Measurements from ENCODE around the gene BEST3. TPM values are rescaled to one million over a fixed set of nuclear protein-coding genes. Genes with fewer than 3 reads are reported as not detected.

BEST3 gene
- total RNA-seq, 2 donors from 2014 or later, result not detected

- H3K9me3 Mint-ChIP-seq, result no peaks in the 10 kb centered on the region
- no peak overlapping the region for H3K27ac Mint-ChIP-seq
- ATAC-seq (replicated peaks in 1 of 2) (no peak), DNase-seq (no peak)
- H3K4me1 Mint-ChIP-seq (ENCODE audit: low read depth), result no peaks in the 10 kb centered on the region
- H3K27me3 Mint-ChIP-seq (ENCODE audit: low read depth), result peaks cover 13% of the 10 kb centered on the region
- H3K36me3 Mint-ChIP-seq (ENCODE audit: insufficient read depth in 2 of 2), result no peaks in the 10 kb centered on the region
- no peak overlapping the region for H3K4me3 Mint-ChIP-seq
Measured at GRCh38 chr12:69708649-69709048, 9.5 kb upstream of the BEST3 start.

- Mint-ChIP-seq H3K4me3 (no peak overlapping the region), H3K27ac (no peak overlapping the region), H3K9me3 (no peaks in the 10 kb centered on the region), H3K36me3 (ENCODE audit: insufficient read depth in 2 of 2) (no peaks in the 10 kb centered on the region), H3K4me1 (ENCODE audit: low read depth) (no peaks in the 10 kb centered on the region), H3K27me3 (ENCODE audit: low read depth) (peaks cover 13% of the 10 kb centered on the region)
- no peak for ATAC-seq (replicated peaks in 1 of 2)
- DNase-seq, result no peak
Measured at GRCh38 chr12:69704357-69704756, 5.3 kb upstream of the BEST3 start.

GRCh38 chr12:69703146-69703642 is 4.1 kb upstream of the BEST3 start:
- Mint-ChIP-seq H3K4me1 (ENCODE audit: low read depth) (no peaks in the 10 kb centered on the region), H3K27ac (no peak overlapping the region), H3K9me3 (no peaks in the 10 kb centered on the region), H3K36me3 (ENCODE audit: insufficient read depth in 2 of 2) (no peaks in the 10 kb centered on the region), H3K4me3 (no peak overlapping the region), H3K27me3 (ENCODE audit: low read depth) (peaks cover 13% of the 10 kb centered on the region)
- DNase-seq (no peak), ATAC-seq (replicated peaks in 1 of 2) (no peak)

- Mint-ChIP-seq H3K9me3 (no peaks in the 10 kb centered on the region), H3K36me3 (ENCODE audit: insufficient read depth in 2 of 2) (no peaks in the 10 kb centered on the region)
- no peak for ATAC-seq (replicated peaks in 1 of 2)
Measured at GRCh38 chr12:69701826-69702225, 2.7 kb upstream of the BEST3 start.

GRCh38 chr12:69698054-69698453 is 1.0 kb downstream of the BEST3 start:
- Mint-ChIP-seq H3K27me3 (ENCODE audit: low read depth) (peaks cover 8% of the 10 kb centered on the region), H3K27ac (no peak overlapping the region), H3K4me3 (no peak overlapping the region), H3K9me3 (no peaks in the 10 kb centered on the region), H3K36me3 (ENCODE audit: insufficient read depth in 2 of 2) (no peaks in the 10 kb centered on the region), H3K4me1 (ENCODE audit: low read depth) (no peaks in the 10 kb centered on the region)
- DNase-seq (no peak), ATAC-seq (replicated peaks in 1 of 2) (no peak)

More at GRCh38 chr12:69701826-69702225, 2.7 kb upstream of the BEST3 start:
- Mint-ChIP-seq H3K4me3 (no peak overlapping the region), H3K27ac (no peak overlapping the region), H3K27me3 (ENCODE audit: low read depth) (peaks cover 21% of the 10 kb centered on the region), H3K4me1 (ENCODE audit: low read depth) (no peaks in the 10 kb centered on the region)
- DNase-seq, result no peak

- H3K4me3 Mint-ChIP-seq, result no peak overlapping the region
- H3K27me3 Mint-ChIP-seq (ENCODE audit: low read depth), result peaks cover 13% of the 10 kb centered on the region
- ATAC-seq (replicated peaks in 1 of 2) (no peak), DNase-seq (no peak)
- H3K27ac Mint-ChIP-seq, result no peak overlapping the region
- no peaks in the 10 kb centered on the region for H3K36me3 Mint-ChIP-seq (ENCODE audit: insufficient read depth in 2 of 2)
- H3K4me1 Mint-ChIP-seq (ENCODE audit: low read depth), result peaks cover 7% of the 10 kb centered on the region
- H3K9me3 Mint-ChIP-seq, result no peaks in the 10 kb centered on the region
Measured at GRCh38 chr12:69694123-69694522, 5.0 kb downstream of the BEST3 start.

- H3K27ac Mint-ChIP-seq, result no peak overlapping the region
- peaks cover 13% of the 10 kb centered on the region for H3K27me3 Mint-ChIP-seq (ENCODE audit: low read depth)
- H3K4me3 Mint-ChIP-seq, result no peak overlapping the region
- H3K36me3 Mint-ChIP-seq (ENCODE audit: insufficient read depth in 2 of 2), result no peaks in the 10 kb centered on the region
- no peak for DNase-seq
- peaks cover 11% of the 10 kb centered on the region for H3K4me1 Mint-ChIP-seq (ENCODE audit: low read depth)
- ATAC-seq (replicated peaks in 1 of 2), result no peak
- no peaks in the 10 kb centered on the region for H3K9me3 Mint-ChIP-seq
Measured at GRCh38 chr12:69689638-69690037, 9.5 kb downstream of the BEST3 start.

- Mint-ChIP-seq H3K9me3 (no peaks in the 10 kb centered on the region), H3K27ac (no peak overlapping the region), H3K36me3 (ENCODE audit: insufficient read depth in 2 of 2) (no peaks in the 10 kb centered on the region), H3K4me1 (ENCODE audit: low read depth) (peaks cover 11% of the 10 kb centered on the region), H3K27me3 (ENCODE audit: low read depth) (peaks cover 22% of the 10 kb centered on the region), H3K4me3 (no peak overlapping the region)
- ATAC-seq (replicated peaks in 1 of 2), result peak; percentile 55 to 80
- DNase-seq, result peak; percentile 23 to 29
Measured at GRCh38 chr12:69688471-69689427, 10.4 kb downstream of the BEST3 start.

GRCh38 chr12:69688021-69688420 is 11.1 kb downstream of the BEST3 start:
- H3K27me3 Mint-ChIP-seq (ENCODE audit: low read depth), result peaks cover 25% of the 10 kb centered on the region
- no peaks in the 10 kb centered on the region for H3K36me3 Mint-ChIP-seq (ENCODE audit: insufficient read depth in 2 of 2)
- no peak overlapping the region for H3K4me3 Mint-ChIP-seq
- DNase-seq (no peak), ATAC-seq (replicated peaks in 1 of 2) (no peak)
- no peaks in the 10 kb centered on the region for H3K9me3 Mint-ChIP-seq
- no peak overlapping the region for H3K27ac Mint-ChIP-seq
- peaks cover 11% of the 10 kb centered on the region for H3K4me1 Mint-ChIP-seq (ENCODE audit: low read depth)

GRCh38 chr12:69687390-69687789 is 11.7 kb downstream of the BEST3 start:
- DNase-seq, result no peak
- no peak for ATAC-seq (replicated peaks in 1 of 2)
- Mint-ChIP-seq H3K27me3 (ENCODE audit: low read depth) (peaks cover 25% of the 10 kb centered on the region), H3K4me1 (ENCODE audit: low read depth) (peaks cover 11% of the 10 kb centered on the region), H3K4me3 (no peak overlapping the region), H3K36me3 (ENCODE audit: insufficient read depth in 2 of 2) (no peaks in the 10 kb centered on the region), H3K9me3 (no peaks in the 10 kb centered on the region), H3K27ac (no peak overlapping the region)

GRCh38 chr12:69686731-69687130 is 12.4 kb downstream of the BEST3 start:
- Mint-ChIP-seq H3K36me3 (ENCODE audit: insufficient read depth in 2 of 2) (no peaks in the 10 kb centered on the region), H3K9me3 (no peaks in the 10 kb centered on the region), H3K4me1 (ENCODE audit: low read depth) (peaks cover 11% of the 10 kb centered on the region), H3K4me3 (no peak overlapping the region), H3K27me3 (ENCODE audit: low read depth) (peaks cover 20% of the 10 kb centered on the region), H3K27ac (no peak overlapping the region)
- ATAC-seq (replicated peaks in 1 of 2) (no peak), DNase-seq (no peak)

- Mint-ChIP-seq H3K27ac (no peak overlapping the region), H3K4me1 (ENCODE audit: low read depth) (peaks cover 11% of the 10 kb centered on the region), H3K36me3 (ENCODE audit: insufficient read depth in 2 of 2) (no peaks in the 10 kb centered on the region), H3K4me3 (no peak overlapping the region), H3K9me3 (no peaks in the 10 kb centered on the region), H3K27me3 (ENCODE audit: low read depth) (peaks cover 20% of the 10 kb centered on the region)
- no peak for DNase-seq
- peak; percentile 57 to 69 for ATAC-seq (replicated peaks in 1 of 2)
Measured at GRCh38 chr12:69685810-69686209, 13.3 kb downstream of the BEST3 start.

GRCh38 chr12:69684466-69684865 is 14.6 kb downstream of the BEST3 start:
- Mint-ChIP-seq H3K9me3 (no peaks in the 10 kb centered on the region), H3K27me3 (ENCODE audit: low read depth) (peaks cover 20% of the 10 kb centered on the region), H3K4me1 (ENCODE audit: low read depth) (peaks cover 7% of the 10 kb centered on the region), H3K36me3 (ENCODE audit: insufficient read depth in 2 of 2) (no peaks in the 10 kb centered on the region), H3K4me3 (no peak overlapping the region), H3K27ac (peak overlapping the region; percentile 83)
- DNase-seq, result no peak
- no peak for ATAC-seq (replicated peaks in 1 of 2)
